Uterus (tissue), 2 donors: ENCODE measurements around the gene FAM9B.

Experiments
- POLR2A ChIP-seq, 2 donors: fragments of 450-650 bp; IDR thresholded peaks; one replicate each; pipeline ENCODE4 v1.6.1; 2016; ENCODE audit warnings: antibody characterized with exemption in 2 of 2, mild to moderate bottlenecking in 1 of 2, moderate library complexity in 1 of 2
- TF ChIP-seq, protein P1 (sequence below), 4 experiments: fragments of 200-600 bp in 2 of 4; fragments of 450-650 bp in 2 of 4; sonication (generic) in 2 of 4; IDR thresholded peaks; one replicate each; pipeline ENCODE4 v1.5.1; 2016 to 2019; ENCODE audit warnings: antibody characterized with exemption in 4 of 4, mild to moderate bottlenecking in 2 of 4, moderate library complexity in 1 of 4

DNA sequence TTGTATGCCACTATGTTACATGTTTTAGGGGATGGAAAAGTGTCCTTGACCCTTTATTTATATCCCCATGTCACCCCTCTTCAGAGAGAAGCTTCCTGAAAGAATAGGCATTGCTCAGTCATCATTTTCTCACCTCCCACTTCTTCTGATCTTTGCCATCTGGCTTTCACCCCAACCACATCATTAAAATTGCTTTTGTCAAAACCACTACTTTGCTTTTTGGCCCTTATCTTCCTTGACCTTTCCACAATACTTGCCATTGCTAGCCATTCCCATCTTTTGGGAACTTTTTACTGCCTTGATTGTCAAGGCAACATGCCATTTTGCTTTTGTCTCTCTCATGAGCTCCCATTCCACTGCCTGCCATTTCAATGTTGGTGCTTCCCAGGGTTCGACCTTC, 14.9 kb upstream of the FAM9B start:
- no peak for TF ChIP-seq POLR2A (IDR thresholded peaks at IDR 0.05)
- TF ChIP-seq, protein P1, sequence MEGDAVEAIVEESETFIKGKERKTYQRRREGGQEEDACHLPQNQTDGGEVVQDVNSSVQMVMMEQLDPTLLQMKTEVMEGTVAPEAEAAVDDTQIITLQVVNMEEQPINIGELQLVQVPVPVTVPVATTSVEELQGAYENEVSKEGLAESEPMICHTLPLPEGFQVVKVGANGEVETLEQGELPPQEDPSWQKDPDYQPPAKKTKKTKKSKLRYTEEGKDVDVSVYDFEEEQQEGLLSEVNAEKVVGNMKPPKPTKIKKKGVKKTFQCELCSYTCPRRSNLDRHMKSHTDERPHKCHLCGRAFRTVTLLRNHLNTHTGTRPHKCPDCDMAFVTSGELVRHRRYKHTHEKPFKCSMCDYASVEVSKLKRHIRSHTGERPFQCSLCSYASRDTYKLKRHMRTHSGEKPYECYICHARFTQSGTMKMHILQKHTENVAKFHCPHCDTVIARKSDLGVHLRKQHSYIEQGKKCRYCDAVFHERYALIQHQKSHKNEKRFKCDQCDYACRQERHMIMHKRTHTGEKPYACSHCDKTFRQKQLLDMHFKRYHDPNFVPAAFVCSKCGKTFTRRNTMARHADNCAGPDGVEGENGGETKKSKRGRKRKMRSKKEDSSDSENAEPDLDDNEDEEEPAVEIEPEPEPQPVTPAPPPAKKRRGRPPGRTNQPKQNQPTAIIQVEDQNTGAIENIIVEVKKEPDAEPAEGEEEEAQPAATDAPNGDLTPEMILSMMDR (IDR thresholded peaks at IDR 0.05), result no peak
